Esophagus squamous epithelium (tissue), 4 donors: ENCODE results near the gene UBASH3A.

ENCODE experiments used
- CTCF ChIP-seq, 6 experiments: fragments of 450-650 bp in 4 of 6; fragments of 200-600 bp in 2 of 6; sonication (generic) in 2 of 6; IDR thresholded peaks; one replicate each; pipeline ENCODE4 v1.5.1; 2016 to 2019; ENCODE audit warnings: antibody characterized with exemption in 6 of 6, mild to moderate bottlenecking in 4 of 6, moderate library complexity in 4 of 6
- POLR2A ChIP-seq, 4 donors: fragments of 450-650 bp; IDR thresholded peaks; one replicate each; pipeline ENCODE4 v1.6.1; 2017; ENCODE audit warnings: antibody characterized with exemption in 4 of 4, mild to moderate bottlenecking in 4 of 4, moderate library complexity in 3 of 4

- no peak for TF ChIP-seq CTCF (IDR thresholded peaks at IDR 0.05)
- no peak for TF ChIP-seq POLR2A (IDR thresholded peaks at IDR 0.05)
These were observed 25.3 kb upstream of the UBASH3A start for GRCh38 chr21:42378418-42378817.
